Ectodermal cell (in vitro differentiated cells): ENCODE data around the gene TBC1D22A.

Source experiments
- H3K27ac ChIP-seq: 2 replicates; pipeline ENCODE4 v1.7.0; 2013; ENCODE audit warnings: mild to moderate bottlenecking, low read depth, low read length; ENCODE audit not compliant: insufficient read depth, poor library complexity, severe bottlenecking
- H3K27me3 ChIP-seq: 2 replicates; pipeline ENCODE4 v1.7.0; 2013; ENCODE audit warnings: mild to moderate bottlenecking, low read length; ENCODE audit not compliant: insufficient read depth, control insufficient read depth, poor library complexity, severe bottlenecking
- H3K36me3 ChIP-seq: one replicate; pipeline ENCODE4 v1.7.0; 2013; ENCODE audit warnings: low read length; ENCODE audit not compliant: control insufficient read depth, insufficient read depth
- H3K4me1 ChIP-seq: one replicate; pipeline ENCODE4 v1.7.0; 2013; ENCODE audit warnings: low read length; ENCODE audit not compliant: control insufficient read depth, insufficient read depth
- H3K4me3 ChIP-seq: 2 replicates; pipeline ENCODE4 v1.7.0; 2013; ENCODE audit warnings: low read depth, low read length, control low read depth; ENCODE audit not compliant: insufficient read depth
- H3K9me3 ChIP-seq: 2 replicates; pipeline ENCODE4 v1.7.0; 2013; ENCODE audit warnings: mild to moderate bottlenecking, low read length, moderate library complexity; ENCODE audit not compliant: control insufficient read depth
- WGBS, 2 experiments: methylation state at CpG; one replicate each; pipeline ENCODE4 v1.1.7; 2013; ENCODE audit warnings: missing lambda C conversion rate in 2 of 2; 5-methylcytosine and 5-hydroxymethylcytosine counted together

Gene TBC1D22A

GRCh38 chr22:46846150-46846831, 83.8 kb downstream of the TBC1D22A start:
- no peaks in the 10 kb centered on the region for H3K36me3 ChIP-seq
- no peak overlapping the region for H3K4me3 ChIP-seq
- H3K4me1 ChIP-seq = peaks cover 3% of the 10 kb centered on the region
- no peaks in the 10 kb centered on the region for H3K27me3 ChIP-seq
- WGBS, 2 experiments = 92 to 93% methylated on average over 17 of the region's 17 CpGs
- no peaks in the 10 kb centered on the region for H3K9me3 ChIP-seq
- no peak overlapping the region for H3K27ac ChIP-seq

GRCh38 chr22:46846832-46847355, 84.4 kb downstream of the TBC1D22A start:
- H3K9me3 ChIP-seq = no peaks in the 10 kb centered on the region
- no peak overlapping the region for H3K4me3 ChIP-seq
- H3K36me3 ChIP-seq = no peaks in the 10 kb centered on the region
- peaks cover 3% of the 10 kb centered on the region for H3K4me1 ChIP-seq
- H3K27me3 ChIP-seq = no peaks in the 10 kb centered on the region
- 95 to 96% methylated on average over 12 of the region's 12 CpGs for WGBS, 2 experiments
- H3K27ac ChIP-seq = no peak overlapping the region

- Histone ChIP-seq H3K4me1 (peaks cover 3% of the 10 kb centered on the region), H3K36me3 (no peaks in the 10 kb centered on the region), H3K27me3 (no peaks in the 10 kb centered on the region), H3K4me3 (no peak overlapping the region), H3K9me3 (no peaks in the 10 kb centered on the region), H3K27ac (no peak overlapping the region)
- WGBS, 2 experiments = 92 to 94% methylated on average over 11 of the region's 11 CpGs
Observed at GRCh38 chr22:46848197-46848596, 85.7 kb downstream of the TBC1D22A start.

- WGBS, 2 experiments = 89 to 92% methylated on average over 6 of the region's 6 CpGs
- H3K4me1 ChIP-seq = peaks cover 3% of the 10 kb centered on the region
- H3K27ac ChIP-seq = no peak overlapping the region
Observed at GRCh38 chr22:46849101-46849500, 86.7 kb downstream of the TBC1D22A start.

GRCh38 chr22:46849951-46850350, 87.5 kb downstream of the TBC1D22A start:
- H3K27ac ChIP-seq = no peak overlapping the region
- 93% methylated on average over 6 of the region's 6 CpGs for WGBS, 2 experiments
- H3K4me3 ChIP-seq = no peak overlapping the region

More at GRCh38 chr22:46849101-46849500, 86.7 kb downstream of the TBC1D22A start:
- H3K36me3 ChIP-seq = no peaks in the 10 kb centered on the region
- H3K27me3 ChIP-seq = no peaks in the 10 kb centered on the region
- no peak overlapping the region for H3K4me3 ChIP-seq
- no peaks in the 10 kb centered on the region for H3K9me3 ChIP-seq

GRCh38 chr22:46851311-46851710, 88.9 kb downstream of the TBC1D22A start:
- H3K27me3 ChIP-seq = no peaks in the 10 kb centered on the region
- H3K27ac ChIP-seq = no peak overlapping the region
- no peaks in the 10 kb centered on the region for H3K36me3 ChIP-seq

More at GRCh38 chr22:46849951-46850350, 87.5 kb downstream of the TBC1D22A start:
- Histone ChIP-seq H3K4me1 (peaks cover 3% of the 10 kb centered on the region), H3K36me3 (no peaks in the 10 kb centered on the region), H3K27me3 (no peaks in the 10 kb centered on the region), H3K9me3 (no peaks in the 10 kb centered on the region)

GRCh38 chr22:46851941-46852340, 89.5 kb downstream of the TBC1D22A start:
- 94% methylated on average over 9 of the region's 9 CpGs for WGBS, 2 experiments
- H3K27me3 ChIP-seq = no peaks in the 10 kb centered on the region
- H3K9me3 ChIP-seq = no peaks in the 10 kb centered on the region
- H3K36me3 ChIP-seq = no peaks in the 10 kb centered on the region
- no peak overlapping the region for H3K27ac ChIP-seq
- H3K4me1 ChIP-seq = no peaks in the 10 kb centered on the region
- no peak overlapping the region for H3K4me3 ChIP-seq

More at GRCh38 chr22:46851311-46851710, 88.9 kb downstream of the TBC1D22A start:
- Histone ChIP-seq H3K9me3 (no peaks in the 10 kb centered on the region), H3K4me3 (no peak overlapping the region), H3K4me1 (no peaks in the 10 kb centered on the region)
- 95 to 96% methylated on average over 9 of the region's 9 CpGs for WGBS, 2 experiments

- Histone ChIP-seq H3K27ac (no peak overlapping the region), H3K4me1 (no peaks in the 10 kb centered on the region), H3K27me3 (no peaks in the 10 kb centered on the region), H3K36me3 (no peaks in the 10 kb centered on the region), H3K9me3 (no peaks in the 10 kb centered on the region), H3K4me3 (no peak overlapping the region)
- WGBS, 2 experiments = 96% methylated on average over 14 of the region's 14 CpGs
Observed at GRCh38 chr22:46852771-46853170, 90.3 kb downstream of the TBC1D22A start.

- Histone ChIP-seq H3K27me3 (no peaks in the 10 kb centered on the region), H3K36me3 (no peaks in the 10 kb centered on the region), H3K9me3 (no peaks in the 10 kb centered on the region), H3K4me1 (no peaks in the 10 kb centered on the region), H3K4me3 (no peak overlapping the region), H3K27ac (no peak overlapping the region)
- 92% methylated on average over 16 of the region's 16 CpGs for WGBS, 2 experiments
Observed at GRCh38 chr22:46853191-46853590, 90.7 kb downstream of the TBC1D22A start.

- H3K9me3 ChIP-seq = no peaks in the 10 kb centered on the region
- H3K4me3 ChIP-seq = no peak overlapping the region
- 85 to 87% methylated on average over 18 of the region's 18 CpGs for WGBS, 2 experiments
- H3K36me3 ChIP-seq = peaks cover 2% of the 10 kb centered on the region
- H3K4me1 ChIP-seq = no peaks in the 10 kb centered on the region
- no peak overlapping the region for H3K27ac ChIP-seq
- H3K27me3 ChIP-seq = no peaks in the 10 kb centered on the region
Observed at GRCh38 chr22:46854125-46854870, 91.8 kb downstream of the TBC1D22A start.
